ENCODE results near the gene FBXO36. TPM values are rescaled to one million over a fixed set of nuclear protein-coding genes. Genes with fewer than 3 reads are reported as not detected.

FBXO36 gene
- total RNA-seq, 1 donor from 2014 or later = 3.4 TPM

DNA sequence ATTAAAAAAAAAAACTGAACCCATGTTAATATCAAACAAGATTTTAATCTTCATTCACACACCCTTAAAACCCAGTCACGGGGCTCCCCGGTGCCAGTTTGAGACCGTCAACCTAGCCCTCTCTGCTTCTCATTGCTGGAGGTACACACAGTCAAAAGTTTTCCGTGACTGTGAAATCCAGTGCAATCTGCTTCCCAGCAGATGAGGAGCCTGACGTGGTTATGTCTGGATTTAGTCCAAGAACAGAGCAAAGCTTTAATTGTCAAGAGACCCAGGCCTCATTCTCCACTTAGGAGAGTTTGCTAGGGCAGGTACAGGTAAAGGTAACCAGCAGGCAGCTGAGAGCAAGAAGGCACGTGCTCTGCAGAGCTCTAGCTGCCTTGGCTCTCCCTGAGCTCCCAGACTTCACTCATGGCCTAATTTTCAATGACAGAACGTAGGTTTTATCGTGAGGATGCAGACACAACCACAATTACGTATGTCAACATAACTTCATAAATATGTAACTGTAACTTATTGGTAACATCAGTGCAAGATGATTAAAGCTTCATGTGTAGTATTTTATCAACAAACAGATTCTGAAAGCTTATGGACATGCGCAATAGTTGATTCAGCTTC, 90.1 kb downstream of the FBXO36 start:
- H3K27me3 Mint-ChIP-seq (ENCODE audit: unreplicated experiment) = no peaks in the 10 kb centered on the region
- H3K4me1 Mint-ChIP-seq (ENCODE audit: low read depth, unreplicated experiment) = no peaks in the 10 kb centered on the region
- H3K9me3 Mint-ChIP-seq (ENCODE audit: unreplicated experiment) = no peaks in the 10 kb centered on the region
- DNase-seq = no peak
- no peak overlapping the region for H3K27ac Mint-ChIP-seq (ENCODE audit: unreplicated experiment)
- peaks cover 5% of the 10 kb centered on the region for H3K36me3 Mint-ChIP-seq (ENCODE audit: unreplicated experiment)
- no peak overlapping the region for H3K4me3 Mint-ChIP-seq (ENCODE audit: unreplicated experiment)
- TF ChIP-seq, protein P1, sequence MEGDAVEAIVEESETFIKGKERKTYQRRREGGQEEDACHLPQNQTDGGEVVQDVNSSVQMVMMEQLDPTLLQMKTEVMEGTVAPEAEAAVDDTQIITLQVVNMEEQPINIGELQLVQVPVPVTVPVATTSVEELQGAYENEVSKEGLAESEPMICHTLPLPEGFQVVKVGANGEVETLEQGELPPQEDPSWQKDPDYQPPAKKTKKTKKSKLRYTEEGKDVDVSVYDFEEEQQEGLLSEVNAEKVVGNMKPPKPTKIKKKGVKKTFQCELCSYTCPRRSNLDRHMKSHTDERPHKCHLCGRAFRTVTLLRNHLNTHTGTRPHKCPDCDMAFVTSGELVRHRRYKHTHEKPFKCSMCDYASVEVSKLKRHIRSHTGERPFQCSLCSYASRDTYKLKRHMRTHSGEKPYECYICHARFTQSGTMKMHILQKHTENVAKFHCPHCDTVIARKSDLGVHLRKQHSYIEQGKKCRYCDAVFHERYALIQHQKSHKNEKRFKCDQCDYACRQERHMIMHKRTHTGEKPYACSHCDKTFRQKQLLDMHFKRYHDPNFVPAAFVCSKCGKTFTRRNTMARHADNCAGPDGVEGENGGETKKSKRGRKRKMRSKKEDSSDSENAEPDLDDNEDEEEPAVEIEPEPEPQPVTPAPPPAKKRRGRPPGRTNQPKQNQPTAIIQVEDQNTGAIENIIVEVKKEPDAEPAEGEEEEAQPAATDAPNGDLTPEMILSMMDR (IDR thresholded peaks at IDR 0.05; ENCODE audit: partially characterized antibody, unreplicated experiment) = no peak

DNA sequence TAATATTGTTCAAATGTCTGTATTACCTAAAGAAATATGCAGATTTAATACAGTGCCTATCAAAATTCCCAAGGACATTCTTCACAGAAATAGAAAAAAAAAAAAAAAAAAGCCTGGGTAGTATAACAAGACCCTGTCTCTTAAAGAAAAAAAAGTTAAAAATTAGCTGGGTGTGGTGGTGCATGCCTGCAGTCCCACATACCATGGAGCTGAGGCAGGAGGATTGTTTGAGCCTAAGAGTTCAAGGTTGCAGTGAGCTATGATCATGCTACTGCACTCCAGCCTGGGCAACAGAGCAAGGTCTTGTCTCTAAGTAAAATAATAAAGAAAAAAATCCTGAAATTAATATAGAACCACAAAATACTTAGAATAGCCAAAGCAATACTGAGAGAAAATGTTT, 94.5 kb downstream of the FBXO36 start:
- DNase-seq = no peak
- H3K27me3 Mint-ChIP-seq (ENCODE audit: unreplicated experiment) = no peaks in the 10 kb centered on the region
- H3K4me1 Mint-ChIP-seq (ENCODE audit: low read depth, unreplicated experiment) = no peaks in the 10 kb centered on the region
- no peaks in the 10 kb centered on the region for H3K9me3 Mint-ChIP-seq (ENCODE audit: unreplicated experiment)
- peaks cover 9% of the 10 kb centered on the region for H3K36me3 Mint-ChIP-seq (ENCODE audit: unreplicated experiment)
- TF ChIP-seq, protein P1 (IDR thresholded peaks at IDR 0.05; ENCODE audit: partially characterized antibody, unreplicated experiment) = no peak
- no peak overlapping the region for H3K27ac Mint-ChIP-seq (ENCODE audit: unreplicated experiment)
- H3K4me3 Mint-ChIP-seq (ENCODE audit: unreplicated experiment) = no peak overlapping the region

DNA sequence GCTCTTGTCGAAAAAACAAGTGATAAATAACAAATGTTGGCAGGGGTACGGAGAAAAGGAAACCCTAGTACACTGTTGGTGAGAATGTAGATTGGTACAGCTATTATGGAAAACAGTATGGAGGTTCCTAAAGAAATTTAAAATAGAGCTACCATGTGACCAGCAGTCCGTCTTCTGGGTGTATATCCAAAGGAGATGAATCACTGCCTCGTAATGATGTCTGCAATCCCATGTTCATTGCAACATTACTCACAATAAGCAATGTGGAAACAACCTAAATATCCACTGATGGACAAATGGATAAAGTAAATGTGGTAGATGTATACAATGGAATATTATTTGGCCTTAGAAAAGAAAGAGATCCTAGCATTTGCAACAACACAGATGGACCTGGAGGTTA, 95.8 kb downstream of the FBXO36 start:
- DNase-seq = no peak
- Mint-ChIP-seq H3K27me3 (ENCODE audit: unreplicated experiment) (no peaks in the 10 kb centered on the region), H3K4me3 (ENCODE audit: unreplicated experiment) (no peak overlapping the region), H3K9me3 (ENCODE audit: unreplicated experiment) (no peaks in the 10 kb centered on the region), H3K27ac (ENCODE audit: unreplicated experiment) (no peak overlapping the region), H3K36me3 (ENCODE audit: unreplicated experiment) (peaks cover 9% of the 10 kb centered on the region), H3K4me1 (ENCODE audit: low read depth, unreplicated experiment) (no peaks in the 10 kb centered on the region)
- TF ChIP-seq, protein P1 (IDR thresholded peaks at IDR 0.05; ENCODE audit: partially characterized antibody, unreplicated experiment) = no peak

DNA sequence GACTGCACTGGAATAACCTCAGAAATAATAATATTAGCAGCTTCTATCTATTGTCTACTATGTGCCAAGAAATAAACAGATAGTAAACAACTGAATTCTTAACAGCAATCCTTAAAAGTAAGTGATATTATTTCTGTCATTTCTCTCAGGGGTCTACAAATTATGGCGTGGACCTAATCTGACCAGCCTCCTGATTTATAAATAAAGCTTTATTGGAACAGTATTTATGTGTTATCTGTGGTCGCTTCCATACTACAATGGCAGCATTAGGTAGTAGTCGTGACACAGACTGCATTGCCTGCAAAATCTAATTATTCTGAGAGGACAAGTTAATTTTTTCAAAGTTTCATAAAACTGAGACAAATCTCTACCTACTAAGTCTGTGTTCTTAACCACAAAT, 97.4 kb downstream of the FBXO36 start:
- no peak overlapping the region for H3K27ac Mint-ChIP-seq (ENCODE audit: unreplicated experiment)
- H3K9me3 Mint-ChIP-seq (ENCODE audit: unreplicated experiment) = no peaks in the 10 kb centered on the region
- H3K36me3 Mint-ChIP-seq (ENCODE audit: unreplicated experiment) = peaks cover 9% of the 10 kb centered on the region
- no peak for DNase-seq
- H3K27me3 Mint-ChIP-seq (ENCODE audit: unreplicated experiment) = no peaks in the 10 kb centered on the region
- TF ChIP-seq, protein P1 (IDR thresholded peaks at IDR 0.05; ENCODE audit: partially characterized antibody, unreplicated experiment) = no peak
- no peak overlapping the region for H3K4me3 Mint-ChIP-seq (ENCODE audit: unreplicated experiment)
- H3K4me1 Mint-ChIP-seq (ENCODE audit: low read depth, unreplicated experiment) = no peaks in the 10 kb centered on the region

DNA sequence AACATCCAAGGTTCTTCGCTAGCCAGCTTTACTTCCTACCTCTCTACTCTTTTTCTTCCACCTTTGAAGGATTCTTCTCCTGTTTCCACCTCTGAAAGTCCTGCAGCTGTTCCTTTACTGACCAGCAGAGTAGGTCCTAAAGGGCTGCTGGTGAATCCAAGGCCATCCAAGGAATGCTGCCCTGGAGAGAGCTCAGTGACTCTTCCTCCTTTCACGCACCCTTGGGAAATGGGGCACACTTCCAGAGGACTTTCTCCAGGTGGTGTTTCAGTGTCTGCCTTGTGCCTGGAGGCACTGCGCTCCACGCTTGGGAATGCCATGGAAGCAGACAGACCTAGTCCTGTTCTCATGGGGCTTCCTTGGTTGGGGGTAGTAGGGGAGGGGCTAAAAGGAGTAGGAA, 101.0 kb downstream of the FBXO36 start:
- Mint-ChIP-seq H3K27ac (ENCODE audit: unreplicated experiment) (no peak overlapping the region), H3K4me1 (ENCODE audit: low read depth, unreplicated experiment) (no peaks in the 10 kb centered on the region), H3K9me3 (ENCODE audit: unreplicated experiment) (no peaks in the 10 kb centered on the region), H3K4me3 (ENCODE audit: unreplicated experiment) (no peak overlapping the region), H3K36me3 (ENCODE audit: unreplicated experiment) (peaks cover 4% of the 10 kb centered on the region), H3K27me3 (ENCODE audit: unreplicated experiment) (no peaks in the 10 kb centered on the region)
- no peak for DNase-seq
- TF ChIP-seq, protein P1 (IDR thresholded peaks at IDR 0.05; ENCODE audit: partially characterized antibody, unreplicated experiment) = no peak

Data from glutamatergic neuron (in vitro differentiated cells).